K562 (cell line): ENCODE data around the gene STK32C. TPM values are rescaled to one million over a fixed set of nuclear protein-coding genes. Genes with fewer than 3 reads are reported as not detected.

ENCODE experiments used
- ATAC-seq: fragments of 200-7000 bp; cut with Tn5 transposase; 3 replicates; pipeline ENCODE4 v1.9.1; 2020; ENCODE audit warnings: moderate library complexity
- BruUV-seq: library from RNA; stranded (reverse); fragments of 400-500 nt; replicated peaks from 2 replicates; lab custom pipeline; 2021; lab: Mats Ljungman, UMichigan
- CTCF ChIA-PET: fragments of 300-600 bp; formaldehyde crosslinking; extraction: SDS; loops from one replicate; lab custom pipeline; 2021; ENCODE audit warnings: low intra/inter-chr PET ratio; lab: Yijun Ruan, JAX
- POLR2A ChIA-PET: fragments of 300-600, 350-650 bp; sonication (Branson Sonifier 250); formaldehyde crosslinking; extraction: SDS; loops from one replicate; lab custom pipeline; 2021; ENCODE audit warnings: antibody characterized with exemption, inconsistent platforms; lab: Yijun Ruan, JAX
- DNase-seq, 4 experiments: peaks; one replicate each; pipeline versions ENCODE4 v3.0.0 to v3.0.0-alpha.2; 2011 to 2018; ENCODE audit warnings: low spot score in 3 of 4, mixed read lengths in 3 of 4; ENCODE audit errors: extremely low read depth in 1 of 4
- FAIRE-seq: peaks from 2 replicates; lab custom pipeline; 2011; peaks lifted over from hg19 to GRCh38; lab: Jason Lieb, UNC
- H2AFZ ChIP-seq: 2 replicates; pipeline ENCODE4 v1.6.0; 2011; ENCODE audit warnings: low read depth, low read length, control low read depth, inconsistent platforms
- H3K27ac ChIP-seq: fragments of 200-600 bp; 3 replicates; pipeline ENCODE4 v1.8.0; 2011; ENCODE audit warnings: low read depth, mild to moderate bottlenecking, control low read depth, inconsistent platforms, low read length, moderate library complexity, mixed read lengths; ENCODE audit errors: extremely low read depth
- H3K27me3 ChIP-seq, 2 experiments: fragments of 300-600 bp in 1 of 2; 2 replicates in 1 of 2; 3 replicates in 1 of 2; pipeline versions ENCODE4 v1.6.0 to v1.8.0; 2011; ENCODE audit warnings: inconsistent platforms in 2 of 2, low read length in 2 of 2, mild to moderate bottlenecking in 1 of 2, mixed read lengths in 1 of 2, moderate library complexity in 1 of 2; ENCODE audit not compliant: control insufficient read depth in 2 of 2, insufficient read depth in 2 of 2
- H3K36me3 ChIP-seq: fragments of 300-600 bp; 3 replicates; pipeline ENCODE4 v1.8.0; 2011; ENCODE audit warnings: mild to moderate bottlenecking, low read length, inconsistent platforms; ENCODE audit not compliant: control insufficient read depth, insufficient read depth
- H3K4me1 ChIP-seq, 2 experiments: fragments of 200-600 bp in 1 of 2; replicated peaks in 1 of 2; 2 replicates in 1 of 2; 3 replicates in 1 of 2; pipeline versions ENCODE4 v1.5.1 to v1.8.0; 2011; ENCODE audit warnings: inconsistent platforms in 2 of 2, low read length in 2 of 2, mild to moderate bottlenecking in 1 of 2, mixed read lengths in 1 of 2, moderate library complexity in 1 of 2; ENCODE audit not compliant: control insufficient read depth in 2 of 2, insufficient read depth in 2 of 2
- H3K4me2 ChIP-seq: 2 replicates; pipeline ENCODE4 v1.6.1; 2011; ENCODE audit warnings: low read length, control low read depth, inconsistent platforms, mixed read lengths; ENCODE audit not compliant: insufficient read depth
- H3K4me3 ChIP-seq: fragments of 200-600 bp; sonication (generic), shearing (Covaris generic); 2 replicates; pipeline ENCODE4 v1.5.1; 2016; ENCODE audit warnings: control low read depth, inconsistent platforms
- H3K79me2 ChIP-seq: fragments of 200-600 bp; 3 replicates; pipeline ENCODE4 v1.8.0; 2011; ENCODE audit warnings: low read length, inconsistent platforms; ENCODE audit not compliant: control insufficient read depth, insufficient read depth
- H3K9ac ChIP-seq, 2 experiments: 2 replicates each; pipeline versions ENCODE4 v1.6.0 to v1.6.1; 2011; ENCODE audit warnings: low read depth in 2 of 2, low read length in 2 of 2, control low read depth in 1 of 2, inconsistent platforms in 1 of 2, mild to moderate bottlenecking in 1 of 2, mixed read lengths in 1 of 2; ENCODE audit not compliant: insufficient read depth in 1 of 2
- H3K9me1 ChIP-seq: one replicate; pipeline ENCODE4 v1.6.0; 2011; ENCODE audit warnings: inconsistent platforms, mild to moderate bottlenecking, low read length, moderate library complexity; ENCODE audit not compliant: control insufficient read depth, insufficient read depth
- H3K9me3 ChIP-seq: replicated peaks from 2 replicates; pipeline ENCODE4 v1.5.1; 2011; ENCODE audit warnings: low read depth, low read length, inconsistent platforms; ENCODE audit not compliant: control insufficient read depth, insufficient read depth
- H4K20me1 ChIP-seq: replicated peaks from 2 replicates; pipeline ENCODE4 v1.6.1; 2011; ENCODE audit warnings: low read length, inconsistent platforms, mixed read lengths; ENCODE audit not compliant: control insufficient read depth, insufficient read depth
- ATF3 ChIP-seq, 2 experiments: fragments of 450-650 bp in 1 of 2; sonication (generic) in 1 of 2; formaldehyde crosslinking in 1 of 2; IDR thresholded peaks in 1 of 2; conservative IDR thresholded peaks in 1 of 2; 2 replicates each; pipeline versions ENCODE4 v1.6.1 to v1.8.1; 2016 to 2023; ENCODE audit warnings: mild to moderate bottlenecking in 2 of 2, moderate library complexity in 2 of 2, inconsistent platforms in 1 of 2, missing genetic modification reagents in 1 of 2
- FOSL1 ChIP-seq: fragments of 200-800 bp; sonication (Bioruptor generic); conservative IDR thresholded peaks from 2 replicates; pipeline ENCODE4 v1.6.1; 2016; ENCODE audit warnings: missing genetic modification characterization, missing compliant biosample characterization
- GMEB1 ChIP-seq: fragments of 250-450 bp; sonication (Bioruptor Pico); IDR thresholded peaks from 2 replicates; pipeline ENCODE4 v1.4.0; 2020; ENCODE audit warnings: mild to moderate bottlenecking
- MIER1 ChIP-seq: fragments of 450-650 bp; IDR thresholded peaks from 2 replicates; pipeline ENCODE4 v1.6.1; 2016; ENCODE audit warnings: antibody characterized with exemption, mild to moderate bottlenecking, low read depth
- ZFX ChIP-seq: sonication (generic); formaldehyde crosslinking; IDR thresholded peaks from 2 replicates; pipeline ENCODE4 v1.8.0; 2022; ENCODE audit warnings: mild to moderate bottlenecking, missing genetic modification reagents, moderate library complexity
- ZNF274 ChIP-seq: IDR thresholded peaks from 2 replicates; pipeline ENCODE4 v1.6.1; 2011; ENCODE audit warnings: low read depth, mild to moderate bottlenecking, low read length, moderate library complexity, borderline replicate concordance
- ZNF431 ChIP-seq: sonication (generic); formaldehyde crosslinking; IDR thresholded peaks from 2 replicates; pipeline ENCODE4 v1.8.0; 2022; ENCODE audit warnings: mild to moderate bottlenecking, missing genetic modification reagents
- ZNF639 ChIP-seq, 2 experiments: fragments of 200-800 bp in 1 of 2; sonication (Bioruptor generic) in 1 of 2; sonication (generic) in 1 of 2; formaldehyde crosslinking in 1 of 2; IDR thresholded peaks in 1 of 2; conservative IDR thresholded peaks in 1 of 2; 2 replicates each; pipeline versions ENCODE4 v1.5.0 to v1.6.1; 2016 to 2020; ENCODE audit warnings: missing compliant biosample characterization in 1 of 2, missing genetic modification characterization in 1 of 2, missing genetic modification reagents in 1 of 2
- WGBS: fragments of 100-300 bp; shearing (Covaris generic); methylation state at CpG from one replicate; pipeline ENCODE4 v1.1.6; 2016; ENCODE audit warnings: low coverage, mixed read lengths; ENCODE audit not compliant: insufficient coverage; ENCODE audit errors: missing lambda C conversion rate; 5-methylcytosine and 5-hydroxymethylcytosine counted together
- in situ Hi-C: fragments of 300-500 bp; cut with MboI; formaldehyde crosslinking; loops from 4 replicates; pipeline ENCODE4 v1.15.0; 2018; ENCODE audit warnings: inconsistent platforms, mixed read lengths
- intact Hi-C: fragments of 100-400 bp; cut with micrococcal nuclease; formaldehyde crosslinking; loops from 2 replicates; pipeline ENCODE4 v1.14.2; 2022
- polyA plus RNA-seq, 8 experiments: library from polyadenylated mRNA; depleted of rRNA in 4 of 8; stranded (reverse) in 5 of 8; unstranded in 3 of 8; fragments of >200 nt; fragmentation: Nextera tagmentation in 2 of 8; fragmentation: Illumina TruSeq in 1 of 8; extraction: Ambion mirVana in 2 of 8; extraction: Trizol in 1 of 8; gene quantifications; 2 replicates each; pipeline versions ENCODE4 v1.2.1 to v1.2.3, GENCODE V29; 2011 to 2014; ENCODE audit warnings: inconsistent platforms in 1 of 8, missing spikeins in 1 of 8
- total RNA-seq, 7 experiments: library from RNA; depleted of rRNA in 6 of 7; stranded (reverse); fragments of >200 nt in 6 of 7; fragmentation: Illumina TruSeq in 2 of 7; extraction: Trizol in 2 of 7; gene quantifications; 2 replicates each; pipeline versions ENCODE4 v1.2.1 to v1.2.3, GENCODE V29; 2011 to 2021; ENCODE audit warnings: low replicate concordance in 1 of 7

STK32C gene
- total and polyA plus RNA-seq, 9 of the 15 experiments (the other 6 are each of a cell fraction or from before 2014, with no cell fraction given), result 1.5 to 20.9 (median 6.5) TPM

GRCh38 chr10:132193907-132194552, 113.7 kb downstream of the STK32C start (continued):
- 0 out of 2 replicates have a peak, but pooled peaks have one; percentile 17 for TF ChIP-seq ZFX
- TF ChIP-seq MIER1, result peak; percentile 75; the same call in 1 of the 2 replicates

GRCh38 chr10:132192991-132193665, 114.6 kb downstream of the STK32C start:
- no peaks in the 10 kb centered on the region; the same call in 1 of the 2 replicates for H4K20me1 ChIP-seq
- no peak overlapping the region for H3K4me3 ChIP-seq
- H3K79me2 ChIP-seq, result no peaks in the 10 kb centered on the region
- no peak overlapping the region for H3K4me2 ChIP-seq
- no TSS peak for BruUV-seq
- H3K9me1 ChIP-seq, result no peaks in the 10 kb centered on the region
- no peak overlapping the region for H3K27ac ChIP-seq
- peaks cover 0 to 26% of the 10 kb centered on the region in 2 experiments; a peak in 3 of 5 replicates for H3K27me3 ChIP-seq
- WGBS, result under 1% methylated on average over 16 of the region's 18 CpGs
- intact Hi-C loops, result no loop called here
- H3K4me1 ChIP-seq, result no peaks in the 10 kb centered on the region; a peak in 1 of 5 replicates
- in situ Hi-C loops, result no loop called here
- no peak overlapping the region for H3K9ac ChIP-seq
- FAIRE-seq (no peak), DNase-seq (no peak), ATAC-seq (no peak)
- TF ChIP-seq ZNF274 (no peak), ZNF639 (CRISPR knock-in tag; conservative IDR thresholded peaks at IDR 0.05 in 1 of 2, IDR thresholded peaks at IDR 0.05 in 1 of 2) (no peak), GMEB1 (CRISPR knock-in tag) (no peak), FOSL1 (tag) (no peak), ATF3 (IDR thresholded peaks at IDR 0.05) (no peak), ATF3 (CRISPR knock-in tag; conservative IDR thresholded peaks at IDR 0.05) (no peak), ZNF431 (no peak)
- ChIA-PET CTCF (no interaction called here), POLR2A (no interaction called here)
- H3K9me3 ChIP-seq, result no peaks in the 10 kb centered on the region
- H3K36me3 ChIP-seq, result no peaks in the 10 kb centered on the region
- no peak overlapping the region for H2AFZ ChIP-seq
